ENCODE measurements around the gene ALOX15B.

DNA sequence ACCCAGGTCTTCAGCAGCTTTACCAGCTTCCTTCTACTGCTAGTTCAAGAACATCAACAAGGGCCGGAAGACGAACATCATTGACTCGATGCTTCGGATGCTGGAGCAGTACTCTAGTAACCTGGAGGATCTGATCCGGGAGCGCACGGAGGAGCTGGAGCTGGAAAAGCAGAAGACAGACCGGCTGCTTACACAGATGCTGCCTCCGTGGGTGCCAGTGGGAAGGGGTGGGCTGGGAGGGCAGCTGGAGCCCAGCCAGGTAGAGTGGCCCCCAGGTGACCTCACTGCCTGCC, 24.4 kb upstream of the ALOX15B start:
- no peak for TF ChIP-seq EP300 (IDR thresholded peaks at IDR 0.05; ENCODE audit: borderline replicate concordance in 1 of 2, control insufficient read depth in 1 of 2, low read depth in 2 of 2, low read length in 2 of 2)
- TF ChIP-seq, protein P1, sequence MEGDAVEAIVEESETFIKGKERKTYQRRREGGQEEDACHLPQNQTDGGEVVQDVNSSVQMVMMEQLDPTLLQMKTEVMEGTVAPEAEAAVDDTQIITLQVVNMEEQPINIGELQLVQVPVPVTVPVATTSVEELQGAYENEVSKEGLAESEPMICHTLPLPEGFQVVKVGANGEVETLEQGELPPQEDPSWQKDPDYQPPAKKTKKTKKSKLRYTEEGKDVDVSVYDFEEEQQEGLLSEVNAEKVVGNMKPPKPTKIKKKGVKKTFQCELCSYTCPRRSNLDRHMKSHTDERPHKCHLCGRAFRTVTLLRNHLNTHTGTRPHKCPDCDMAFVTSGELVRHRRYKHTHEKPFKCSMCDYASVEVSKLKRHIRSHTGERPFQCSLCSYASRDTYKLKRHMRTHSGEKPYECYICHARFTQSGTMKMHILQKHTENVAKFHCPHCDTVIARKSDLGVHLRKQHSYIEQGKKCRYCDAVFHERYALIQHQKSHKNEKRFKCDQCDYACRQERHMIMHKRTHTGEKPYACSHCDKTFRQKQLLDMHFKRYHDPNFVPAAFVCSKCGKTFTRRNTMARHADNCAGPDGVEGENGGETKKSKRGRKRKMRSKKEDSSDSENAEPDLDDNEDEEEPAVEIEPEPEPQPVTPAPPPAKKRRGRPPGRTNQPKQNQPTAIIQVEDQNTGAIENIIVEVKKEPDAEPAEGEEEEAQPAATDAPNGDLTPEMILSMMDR (IDR thresholded peaks at IDR 0.05 in 2 of 3, conservative IDR thresholded peaks at IDR 0.05 in 1 of 3; ENCODE audit: control insufficient read depth in 2 of 3, extremely low read depth in 1 of 3, insufficient read depth in 1 of 3, low read depth in 3 of 3, low read length in 3 of 3) = no peak
- TF ChIP-seq BRCA1 (IDR thresholded peaks at IDR 0.05; ENCODE audit: low read depth, low read length) = no peak
- no peak for TF ChIP-seq ZNF274 (IDR thresholded peaks at IDR 0.05; ENCODE audit: insufficient read depth, insufficient read length)
- no peak for TF ChIP-seq NR2C2 (IDR thresholded peaks at IDR 0.05; ENCODE audit: borderline replicate concordance, control insufficient read depth, insufficient read length, low read depth)
